HAP-1 (cell line): Measurements from ENCODE around the gene ITPK1.
"Not testable (repeated sequence)": the region's sequence is repeated elsewhere in the genome, so short reads cannot be mapped to it uniquely, and the experiment has no call there.

ENCODE experiments used
- DNase-seq, 2 experiments: peaks; one replicate each; pipeline ENCODE4 v3.0.0-alpha.2; 2016 to 2020; ENCODE audit warnings: low spot score in 2 of 2
- H3K27me3 ChIP-seq: fragments of 250-450 bp; sonication (Bioruptor Pico); 2 replicates; pipeline ENCODE4 v1.5.1; 2020; ENCODE audit warnings: low read depth, mild to moderate bottlenecking, moderate library complexity
- H3K36me3 ChIP-seq: fragments of 250-450 bp; sonication (Bioruptor Pico); replicated peaks from 2 replicates; pipeline ENCODE4 v1.5.1; 2020; ENCODE audit warnings: mild to moderate bottlenecking
- H3K4me1 ChIP-seq: fragments of 250-450 bp; sonication (Bioruptor Pico); 2 replicates; pipeline ENCODE4 v1.5.1; 2020; ENCODE audit warnings: mild to moderate bottlenecking
- H3K4me3 ChIP-seq: fragments of 250-450 bp; sonication (Bioruptor Pico); 2 replicates; pipeline ENCODE4 v1.5.1; 2020; ENCODE audit warnings: mild to moderate bottlenecking, moderate library complexity
- H3K9me3 ChIP-seq: fragments of 250-450 bp; sonication (Bioruptor Pico); 2 replicates; pipeline ENCODE4 v1.5.1; 2020; ENCODE audit warnings: mild to moderate bottlenecking, moderate library complexity
- in situ Hi-C: fragments of 300-500 bp; cut with MboI; formaldehyde crosslinking; loops from 3 replicates; pipeline ENCODE4 v1.14.3; 2020; ENCODE audit warnings: low sequenced_read_pairs, inconsistent platforms, mixed read lengths

ITPK1 gene

DNA sequence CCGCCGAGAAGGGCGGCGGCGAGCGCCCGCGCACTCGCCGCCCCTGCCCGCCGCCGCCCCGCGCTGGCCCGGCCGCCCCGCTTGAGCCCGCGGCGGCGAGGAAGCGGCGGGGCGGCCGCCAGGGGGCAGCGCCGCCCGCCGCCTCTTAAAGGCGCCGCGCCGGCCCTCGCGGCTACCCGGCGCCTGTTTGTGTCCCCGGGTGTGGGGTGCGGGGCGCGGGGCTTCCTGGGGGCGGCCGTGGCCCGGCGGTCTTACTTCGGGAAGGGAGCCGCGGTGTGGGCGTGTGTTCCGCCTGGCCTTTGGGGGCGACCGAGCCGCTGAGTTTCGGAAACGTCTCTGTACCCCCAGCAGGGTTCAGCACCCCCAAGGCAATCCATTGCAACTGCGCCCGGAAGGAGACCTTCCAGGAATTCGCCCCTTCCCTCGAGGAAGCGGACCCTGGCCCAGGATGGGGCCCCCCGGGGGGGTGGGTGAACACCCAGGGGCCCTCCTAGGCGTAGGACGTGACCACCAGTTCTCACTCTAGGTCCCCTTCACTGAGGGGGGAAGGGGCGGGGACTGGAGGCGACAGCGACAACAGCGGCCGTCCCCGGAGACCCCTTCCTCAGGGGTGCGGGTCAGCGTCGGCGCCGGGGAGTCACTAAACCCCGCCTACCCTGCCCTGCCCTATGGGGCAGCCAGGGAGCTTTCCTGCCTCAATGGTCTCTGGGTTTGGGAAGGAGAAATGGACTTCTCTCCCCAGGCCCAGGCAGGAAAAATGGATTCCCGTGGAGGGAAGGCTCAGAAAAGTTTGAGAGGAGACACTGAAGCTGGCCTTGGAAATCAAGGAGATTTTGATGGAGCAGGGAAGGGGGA is at the start of gene ITPK1:
Gene ITPK1 (minus strand): TSS at position 105 of the 855 bp plus-strand sequence. CDS start 762 bp downstream, outside the sequence.
- Histone ChIP-seq H3K4me3 (peak within 1 kb of the TSS; percentile 65), H3K36me3 (no peaks in the 10 kb centered on the region), H3K9me3 (no peaks in the 10 kb centered on the region), H3K27me3 (no peaks in the 10 kb centered on the region), H3K4me1 (peaks cover 19% of the 10 kb centered on the region)
- in situ Hi-C loops: no loop called here
- peak; percentile 47 to 65 for DNase-seq

- Histone ChIP-seq H3K4me1 (no peaks in the 10 kb centered on the region), H3K9me3 (no peaks in the 10 kb centered on the region), H3K27me3 (no peaks in the 10 kb centered on the region), H3K36me3 (no peaks in the 10 kb centered on the region), H3K4me3 (no peak overlapping the region)
- no peak for DNase-seq
- in situ Hi-C loops: no loop called here
Observed at GRCh38 chr14:93163564-93163963, 47.8 kb upstream of the ITPK1 start.

DNA sequence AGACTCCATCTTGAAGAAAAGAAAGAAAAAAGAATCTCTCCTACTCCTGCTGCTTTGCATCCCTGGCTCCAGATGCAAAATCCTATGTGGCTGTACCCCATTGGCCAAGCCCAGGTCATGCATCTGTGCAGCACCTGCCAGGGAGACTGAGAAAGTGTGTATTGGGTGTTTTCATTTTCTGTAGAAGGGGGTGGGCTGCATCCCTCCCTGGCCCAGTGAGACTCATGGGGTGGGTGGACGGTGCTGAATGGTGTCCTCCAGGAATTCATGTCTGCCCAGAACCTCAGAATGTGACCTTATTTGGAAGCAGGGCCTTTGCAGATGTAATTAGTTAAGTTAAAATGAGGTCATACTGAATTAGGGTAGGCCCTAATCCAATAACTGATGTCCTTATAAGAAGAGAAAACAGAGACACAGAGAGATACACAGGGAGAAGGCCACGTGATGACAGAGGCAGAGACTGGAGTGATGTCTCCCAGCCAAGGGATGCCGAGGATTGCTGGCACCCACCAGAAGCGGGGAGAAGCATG is 45.8 kb upstream of the ITPK1 start:
- Histone ChIP-seq H3K4me1 (no peaks in the 10 kb centered on the region), H3K9me3 (no peaks in the 10 kb centered on the region), H3K36me3 (no peaks in the 10 kb centered on the region), H3K4me3 (no peak overlapping the region), H3K27me3 (no peaks in the 10 kb centered on the region)
- in situ Hi-C loops: no loop called here
- DNase-seq: no peak

DNA sequence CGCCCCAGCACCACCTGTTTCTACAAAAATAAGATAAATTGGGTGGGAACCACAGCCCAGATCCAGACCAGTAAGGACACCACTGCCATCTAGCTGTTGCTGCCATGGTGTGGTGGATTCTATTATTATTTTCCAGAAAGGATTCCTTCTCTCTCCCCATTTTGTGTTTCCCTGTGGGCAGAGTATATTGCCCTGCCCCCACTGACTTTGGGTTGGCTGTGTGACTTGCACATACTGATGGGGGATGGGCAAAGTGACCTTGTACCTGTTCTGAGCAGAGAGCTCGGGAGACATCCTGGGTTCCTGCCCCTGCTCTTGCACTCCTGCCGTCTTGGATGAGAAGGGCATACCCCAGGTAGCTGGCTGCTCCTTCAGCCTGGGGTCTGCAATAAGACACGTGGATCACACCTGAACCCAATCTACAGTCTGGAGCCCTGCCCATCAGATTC is 44.7 kb upstream of the ITPK1 start:
- peak in 1 of 2 experiments; percentile 34 for DNase-seq
- Histone ChIP-seq H3K36me3 (no peaks in the 10 kb centered on the region), H3K9me3 (no peaks in the 10 kb centered on the region), H3K27me3 (no peaks in the 10 kb centered on the region), H3K4me1 (no peaks in the 10 kb centered on the region), H3K4me3 (no peak overlapping the region)
- in situ Hi-C loops: no loop called here

GRCh38 chr14:93159625-93160352 is 44.1 kb upstream of the ITPK1 start:
- in situ Hi-C loops, H3K4me3 ChIP-seq, DNase-seq, H3K4me1 ChIP-seq, H3K36me3 ChIP-seq, H3K27me3 ChIP-seq, H3K9me3 ChIP-seq: not testable (repeated sequence)

- H3K36me3 ChIP-seq, H3K9me3 ChIP-seq, H3K4me1 ChIP-seq, DNase-seq, in situ Hi-C loops, H3K4me3 ChIP-seq, H3K27me3 ChIP-seq: not testable (repeated sequence)
Observed at GRCh38 chr14:93158349-93158748, 42.6 kb upstream of the ITPK1 start.

DNA sequence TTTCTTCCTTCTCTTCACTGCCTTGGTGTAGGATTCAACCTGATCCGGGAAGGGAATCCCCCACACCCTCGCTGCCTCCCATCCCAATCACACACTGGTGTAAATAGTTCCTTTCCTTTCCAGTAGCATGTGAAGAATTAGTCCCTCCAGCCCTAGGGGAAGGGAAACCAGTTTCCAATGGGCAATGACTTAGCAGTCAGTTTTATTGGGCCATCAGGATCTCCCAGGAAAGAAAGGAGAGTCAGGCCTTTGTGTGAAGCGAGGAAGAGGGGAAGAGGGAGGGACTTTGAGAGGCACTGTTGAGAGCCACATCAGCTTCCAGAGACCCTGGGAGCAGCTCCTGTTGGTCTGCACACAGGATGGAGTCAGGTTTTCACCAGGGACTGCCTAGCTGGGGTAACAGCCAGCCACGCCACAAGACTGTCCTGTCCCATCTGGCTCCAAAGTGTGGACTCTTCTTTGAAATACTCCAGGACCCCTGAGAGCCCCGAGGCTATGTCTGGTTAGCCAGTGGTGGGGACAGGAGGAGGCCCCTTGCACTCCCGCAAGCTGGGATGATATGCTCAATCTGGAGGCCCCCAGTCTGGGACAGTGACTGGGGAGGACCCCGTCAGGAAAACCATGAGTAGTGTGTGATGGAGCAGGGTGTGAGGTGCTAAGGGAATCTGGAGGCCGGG is 41.1 kb upstream of the ITPK1 start:
- in situ Hi-C loops: no loop called here
- H3K36me3 ChIP-seq: no peaks in the 10 kb centered on the region
- no peaks in the 10 kb centered on the region for H3K9me3 ChIP-seq
- H3K27me3 ChIP-seq: no peaks in the 10 kb centered on the region
- no peak for DNase-seq
- no peaks in the 10 kb centered on the region for H3K4me1 ChIP-seq
- H3K4me3 ChIP-seq: no peak overlapping the region

GRCh38 chr14:93155667-93156066 is 39.9 kb upstream of the ITPK1 start:
- DNase-seq: no peak
- Histone ChIP-seq H3K9me3 (no peaks in the 10 kb centered on the region), H3K27me3 (no peaks in the 10 kb centered on the region), H3K4me1 (no peaks in the 10 kb centered on the region), H3K4me3 (no peak overlapping the region), H3K36me3 (no peaks in the 10 kb centered on the region)
- in situ Hi-C loops: no loop called here

- Histone ChIP-seq H3K9me3 (no peaks in the 10 kb centered on the region), H3K4me1 (no peaks in the 10 kb centered on the region), H3K36me3 (no peaks in the 10 kb centered on the region), H3K4me3 (no peak overlapping the region), H3K27me3 (no peaks in the 10 kb centered on the region)
- in situ Hi-C loops: no loop called here
- no peak for DNase-seq
Observed at GRCh38 chr14:93153121-93153520, 37.4 kb upstream of the ITPK1 start.

GRCh38 chr14:93150227-93151208 is 34.8 kb upstream of the ITPK1 start:
- Histone ChIP-seq H3K27me3 (no peaks in the 10 kb centered on the region), H3K4me3 (no peak overlapping the region), H3K9me3 (no peaks in the 10 kb centered on the region), H3K36me3 (no peaks in the 10 kb centered on the region), H3K4me1 (no peaks in the 10 kb centered on the region)
- DNase-seq: no peak
- in situ Hi-C loops: no loop called here

GRCh38 chr14:93148979-93149378 is 33.3 kb upstream of the ITPK1 start:
- Histone ChIP-seq H3K9me3 (no peaks in the 10 kb centered on the region), H3K4me1 (no peaks in the 10 kb centered on the region), H3K36me3 (no peaks in the 10 kb centered on the region), H3K27me3 (no peaks in the 10 kb centered on the region), H3K4me3 (no peak overlapping the region)
- DNase-seq: no peak
- in situ Hi-C loops: no loop called here

- H3K4me3 ChIP-seq: no peak overlapping the region
- H3K9me3 ChIP-seq: no peaks in the 10 kb centered on the region
- H3K27me3 ChIP-seq: no peaks in the 10 kb centered on the region
- no peaks in the 10 kb centered on the region for H3K36me3 ChIP-seq
- no peaks in the 10 kb centered on the region for H3K4me1 ChIP-seq
- DNase-seq: no peak
- in situ Hi-C loops: no loop called here
Observed at GRCh38 chr14:93146119-93146518, 30.4 kb upstream of the ITPK1 start.
